HCT116 (cell line): ENCODE results near the gene OTOP3. TPM values are rescaled to one million over a fixed set of nuclear protein-coding genes. Genes with fewer than 3 reads are reported as not detected.

Experiments
- ATAC-seq: fragments of 200-7000 bp; cut with Tn5 transposase; 2 replicates; pipeline ENCODE4 v1.9.1; 2020; ENCODE audit warnings: mild to moderate bottlenecking, moderate library complexity
- BruUV-seq: library from RNA; stranded (reverse); fragments of 400-500 nt; replicated peaks from 2 replicates; lab custom pipeline; 2021; lab: Mats Ljungman, UMichigan
- CTCF ChIA-PET: fragments of 300-600 bp; sonication (Branson Sonifier 250); formaldehyde crosslinking; loops from one replicate; lab custom pipeline; 2021; ENCODE audit warnings: antibody characterized with exemption; lab: Charles Lee
- POLR2A ChIA-PET: fragments of 300-600, 350-600 bp; sonication (Branson Sonifier 250); formaldehyde crosslinking; loops from one replicate; lab custom pipeline; 2021; ENCODE audit warnings: antibody characterized with exemption; lab: Charles Lee
- RAD21 ChIA-PET, 2 experiments: fragments of 300-600 bp; sonication (Branson Sonifier 250); formaldehyde crosslinking; loops; one replicate each; lab custom pipeline; 2023; ENCODE audit warnings: low total read pairs in 2 of 2; ENCODE audit not compliant: uncharacterized antibody in 2 of 2, unreplicated experiment in 2 of 2, low non-redundant PET in 1 of 2; lab: Charles Lee
- DNase-seq: peaks from one replicate; pipeline ENCODE4 v3.0.0-alpha.2; 2010; ENCODE audit warnings: low read depth, low spot score
- H2AFZ ChIP-seq: fragments of 200-600 bp; shearing (Covaris generic), sonication (generic); 2 replicates; pipeline ENCODE4 v1.6.1; 2017; ENCODE audit warnings: low read depth, mixed run types, mixed read lengths, antibody characterized with exemption, low read length; ENCODE audit not compliant: poor library complexity, severe bottlenecking
- H3K27ac ChIP-seq: 2 replicates; pipeline ENCODE4 v1.5.1; 2012; ENCODE audit warnings: low read depth, low read length
- H3K27me3 ChIP-seq: fragments of 200-600 bp; sonication (generic); 2 replicates; pipeline ENCODE4 v1.6.1; 2016; ENCODE audit warnings: mixed run types, low read length, mixed read lengths; ENCODE audit not compliant: insufficient read depth
- H3K36me3 ChIP-seq, 2 experiments: fragments of 200-500 bp in 1 of 2; fragments of 200-600 bp in 1 of 2; sonication (Bioruptor generic) in 1 of 2; sonication (generic) in 1 of 2; 2 replicates each; pipeline versions ENCODE4 v1.5.1 to v1.6.1; 2014 to 2016; ENCODE audit warnings: low read length in 2 of 2, inconsistent platforms in 1 of 2, mixed read lengths in 1 of 2, mixed run types in 1 of 2; ENCODE audit not compliant: insufficient read depth in 2 of 2, control insufficient read depth in 1 of 2
- H3K4me1 ChIP-seq, 2 experiments: fragments of 200-600 bp in 1 of 2; sonication (generic) in 1 of 2; 2 replicates each; pipeline versions ENCODE4 v1.5.1 to v1.6.1; 2012 to 2017; ENCODE audit warnings: low read length in 2 of 2, inconsistent platforms in 1 of 2, mild to moderate bottlenecking in 1 of 2, mixed read lengths in 1 of 2, mixed run types in 1 of 2, moderate library complexity in 1 of 2; ENCODE audit not compliant: insufficient read depth in 2 of 2, control insufficient read depth in 1 of 2
- H3K4me2 ChIP-seq: fragments of 200-600 bp; sonication (generic); 2 replicates; pipeline ENCODE4 v1.6.1; 2017; ENCODE audit warnings: mixed run types, low read length, mixed read lengths
- H3K4me3 ChIP-seq, 2 experiments: fragments of 200-600 bp in 1 of 2; sonication (generic) in 1 of 2; replicated peaks in 1 of 2; 2 replicates each; pipeline ENCODE4 v1.5.1; 2011 to 2016; ENCODE audit warnings: low read length in 2 of 2, control low read depth in 1 of 2, low read depth in 1 of 2, mild to moderate bottlenecking in 1 of 2, mixed read lengths in 1 of 2, mixed run types in 1 of 2
- H3K79me2 ChIP-seq: fragments of 200-600 bp; sonication (generic); 2 replicates; pipeline ENCODE4 v1.6.1; 2017; ENCODE audit warnings: mild to moderate bottlenecking, mixed run types, low read length, moderate library complexity, mixed read lengths; ENCODE audit not compliant: insufficient read depth
- H3K9ac ChIP-seq: fragments of 200-600 bp; sonication (generic); 2 replicates; pipeline ENCODE4 v1.6.1; 2016; ENCODE audit warnings: low read length, mixed read lengths
- H3K9me2 ChIP-seq: fragments of 200-600 bp; sonication (generic), shearing (Covaris generic); 2 replicates; pipeline ENCODE4 v1.6.1; 2017; ENCODE audit warnings: mixed run types, mild to moderate bottlenecking, moderate library complexity; ENCODE audit not compliant: insufficient read depth
- H3K9me3 ChIP-seq, 2 experiments: fragments of 200-500 bp in 1 of 2; fragments of 200-600 bp in 1 of 2; sonication (Bioruptor generic) in 1 of 2; sonication (generic) in 1 of 2; 2 replicates each; pipeline ENCODE4 v1.6.1; 2014 to 2017; ENCODE audit warnings: low read length in 2 of 2, mixed read lengths in 2 of 2, inconsistent platforms in 1 of 2, low read depth in 1 of 2, mild to moderate bottlenecking in 1 of 2, mixed run types in 1 of 2, moderate library complexity in 1 of 2; ENCODE audit not compliant: control insufficient read depth in 1 of 2, insufficient read depth in 1 of 2
- H4K20me1 ChIP-seq: fragments of 200-600 bp; sonication (generic), shearing (Covaris generic); 2 replicates; pipeline ENCODE4 v1.6.1; 2017; ENCODE audit warnings: mixed run types, mild to moderate bottlenecking, moderate library complexity; ENCODE audit not compliant: insufficient read depth
- EGR1 ChIP-seq: IDR thresholded peaks from 2 replicates; pipeline ENCODE4 v1.6.1; 2012; ENCODE audit warnings: low read depth
- JUND ChIP-seq: IDR thresholded peaks from 2 replicates; pipeline ENCODE4 v1.6.1; 2012
- REST ChIP-seq: IDR thresholded peaks from 2 replicates; pipeline ENCODE4 v1.6.1; 2012; ENCODE audit warnings: low read depth
- SP1 ChIP-seq: IDR thresholded peaks from 2 replicates; pipeline ENCODE4 v1.6.1; 2012; ENCODE audit warnings: low read depth
- intact Hi-C: fragments of 100-400 bp; cut with micrococcal nuclease; formaldehyde crosslinking; loops from 2 replicates; pipeline ENCODE4 v1.10.0; 2022
- total RNA-seq: library from RNA; stranded (reverse); gene quantifications from one replicate; pipeline ENCODE4 v1.2.1, GENCODE V29; 2021; ENCODE audit not compliant: unreplicated experiment
- TF ChIP-seq, protein P1 (sequence below), 3 experiments: fragments of 200-600 bp in 1 of 3; sonication (generic) in 1 of 3; IDR thresholded peaks in 2 of 3; conservative IDR thresholded peaks in 1 of 3; 2 replicates each; pipeline ENCODE4 v1.5.1; 2012 to 2017; ENCODE audit warnings: low read depth in 2 of 3, low read length in 2 of 3, antibody characterized with exemption in 1 of 3, borderline replicate concordance in 1 of 3, control low read depth in 1 of 3, mild to moderate bottlenecking in 1 of 3, mixed read lengths in 1 of 3, mixed run types in 1 of 3, moderate library complexity in 1 of 3; ENCODE audit not compliant: insufficient read depth in 1 of 3

Gene OTOP3
- total RNA-seq, 1 experiment from 2014 or later: not detected

- H2AFZ ChIP-seq: no peak overlapping the region
- TF ChIP-seq JUND (no peak), SP1 (no peak)
- RAD21 ChIA-PET: interaction anchor here in 1 of 2 experiments (0.8 to 1.9 kb wide), 6 partner anchors 35 to 239 kb away, joined by 3 to 11 read pairs (median 4); partner anchors contain the start of gene FDXR
- peak overlapping the region; percentile 29; the same call in 1 of the 2 replicates for H3K27ac ChIP-seq
- no peaks in the 10 kb centered on the region for H3K9me2 ChIP-seq
- CTCF ChIA-PET: interaction anchor here (0.8 to 3.9 kb wide), 27 partner anchors 8 to 302 kb away, joined by 3 to 36 read pairs (median 12); partner anchors contain the start of genes FDXR, HID1, MRPL58 and OTOP2
- no peaks in the 10 kb centered on the region for H3K36me3 ChIP-seq
- H3K27me3 ChIP-seq: no peaks in the 10 kb centered on the region
- POLR2A ChIA-PET: interaction anchor here (0.8 to 2.3 kb wide), 2 partner anchors 12 to 150 kb away, joined by 3 to 5 read pairs; partner anchors contain the start of genes ARMC7 and HID1
- peak overlapping the region; percentile 52 for H3K4me2 ChIP-seq
- H3K4me1 ChIP-seq: peaks cover 7 to 17% of the 10 kb centered on the region in 2 experiments; a peak in 3 of 4 replicates
- H3K79me2 ChIP-seq: no peaks in the 10 kb centered on the region
- no peak overlapping the region for H3K4me3 ChIP-seq
- peak; percentile 42 for ATAC-seq
- H4K20me1 ChIP-seq: no peaks in the 10 kb centered on the region
- intact Hi-C loops: loop anchor here (2.0 to 5.0 kb wide), 3 partner anchors 72 to 151 kb away; partner anchors contain the start of gene FDXR
- peak overlapping the region; percentile 23; the same call in 1 of the 2 replicates for H3K9ac ChIP-seq
- no peaks in the 10 kb centered on the region for H3K9me3 ChIP-seq
- DNase-seq: no peak
- no TSS peak for BruUV-seq
These were observed 24.3 kb downstream of the OTOP3 start for GRCh38 chr17:74959826-74960515.

DNA sequence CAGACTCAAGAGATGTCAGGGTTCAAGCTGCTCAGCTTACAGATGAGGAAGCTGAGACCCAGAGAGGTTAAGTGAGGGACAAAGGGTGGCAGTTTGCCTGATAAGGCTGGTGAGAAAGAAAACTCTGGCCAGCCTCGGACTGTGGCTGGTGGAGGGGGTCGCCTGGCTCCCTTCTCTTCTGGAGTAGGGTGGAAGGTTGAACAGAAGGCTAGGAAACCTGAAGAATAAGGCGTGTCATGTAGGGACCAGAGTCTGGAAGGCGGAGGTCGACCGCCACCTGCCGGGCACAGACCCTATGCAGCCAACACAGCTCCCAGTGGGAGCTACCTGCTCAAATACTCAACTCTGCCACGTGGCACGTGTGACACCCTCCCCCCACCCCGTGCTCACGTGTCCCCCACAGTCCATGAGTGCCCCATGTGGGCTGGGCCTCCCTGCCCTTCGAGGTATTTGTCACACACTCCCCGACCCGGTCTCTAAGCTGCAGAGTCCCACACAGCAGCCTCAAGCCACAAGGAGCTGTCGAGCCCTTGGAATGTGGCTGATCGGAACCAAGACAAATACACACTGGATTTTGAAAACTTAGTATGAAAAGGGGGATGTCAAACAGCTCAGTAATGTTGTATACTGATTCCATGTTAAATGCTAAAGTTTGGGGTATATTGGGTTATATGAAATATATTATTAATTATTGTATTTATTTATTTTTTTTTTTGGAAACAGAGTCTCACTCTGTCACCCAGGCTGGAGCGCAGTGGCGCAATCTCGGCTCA is 25.1 kb downstream of the OTOP3 start:
- intact Hi-C loops: loop anchor here (1.0 to 5.0 kb wide), 7 partner anchors 46 to 452 kb away; partner anchors contain the start of gene MRPL58
- Histone ChIP-seq H3K4me1 (peaks cover 7 to 17% of the 10 kb centered on the region in 2 experiments; a peak in 3 of 4 replicates), H3K27ac (peak overlapping the region; percentile 29; the same call in 1 of the 2 replicates), H3K9me2 (no peaks in the 10 kb centered on the region), H3K9ac (peak overlapping the region; percentile 23; the same call in 1 of the 2 replicates), H3K27me3 (no peaks in the 10 kb centered on the region), H3K79me2 (no peaks in the 10 kb centered on the region), H3K9me3 (no peaks in the 10 kb centered on the region), H3K4me3 (no peak overlapping the region), H3K4me2 (peak overlapping the region; percentile 52), H2AFZ (no peak overlapping the region), H3K36me3 (no peaks in the 10 kb centered on the region), H4K20me1 (no peaks in the 10 kb centered on the region)
- ATAC-seq: peak; percentile 67
- POLR2A ChIA-PET: interaction anchor here (0.6 to 2.3 kb wide), 9 partner anchors 9 to 241 kb away, joined by 3 to 10 read pairs (median 3); partner anchors contain the start of genes ARMC7, CDR2L, FDXR and HID1
- DNase-seq: peak; percentile 54
- RAD21 ChIA-PET: interaction anchor here (0.6 to 1.9 kb wide), 14 partner anchors 27 to 273 kb away, joined by 3 to 11 read pairs (median 4); partner anchors contain the start of genes CDR2L (in 1 of the 2) and FDXR (in 1 of the 2)
- no TSS peak for BruUV-seq
- CTCF ChIA-PET: interaction anchor here (0.6 to 3.9 kb wide), 50 partner anchors 9 to 452 kb away, joined by 3 to 36 read pairs (median 8); partner anchors contain the start of genes ATP5PD, CDR2L, FDXR and HID1
- TF ChIP-seq REST (no peak), EGR1 (no peak)
- TF ChIP-seq, protein P1, sequence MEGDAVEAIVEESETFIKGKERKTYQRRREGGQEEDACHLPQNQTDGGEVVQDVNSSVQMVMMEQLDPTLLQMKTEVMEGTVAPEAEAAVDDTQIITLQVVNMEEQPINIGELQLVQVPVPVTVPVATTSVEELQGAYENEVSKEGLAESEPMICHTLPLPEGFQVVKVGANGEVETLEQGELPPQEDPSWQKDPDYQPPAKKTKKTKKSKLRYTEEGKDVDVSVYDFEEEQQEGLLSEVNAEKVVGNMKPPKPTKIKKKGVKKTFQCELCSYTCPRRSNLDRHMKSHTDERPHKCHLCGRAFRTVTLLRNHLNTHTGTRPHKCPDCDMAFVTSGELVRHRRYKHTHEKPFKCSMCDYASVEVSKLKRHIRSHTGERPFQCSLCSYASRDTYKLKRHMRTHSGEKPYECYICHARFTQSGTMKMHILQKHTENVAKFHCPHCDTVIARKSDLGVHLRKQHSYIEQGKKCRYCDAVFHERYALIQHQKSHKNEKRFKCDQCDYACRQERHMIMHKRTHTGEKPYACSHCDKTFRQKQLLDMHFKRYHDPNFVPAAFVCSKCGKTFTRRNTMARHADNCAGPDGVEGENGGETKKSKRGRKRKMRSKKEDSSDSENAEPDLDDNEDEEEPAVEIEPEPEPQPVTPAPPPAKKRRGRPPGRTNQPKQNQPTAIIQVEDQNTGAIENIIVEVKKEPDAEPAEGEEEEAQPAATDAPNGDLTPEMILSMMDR (IDR thresholded peaks at IDR 0.05 in 2 of 3, conservative IDR thresholded peaks at IDR 0.05 in 1 of 3; ENCODE audit: borderline replicate concordance in 1 of 3, insufficient read depth in 1 of 3, low read depth in 2 of 3, low read length in 2 of 3): peak; percentile 54 to 67 (median 64); a peak in 5 of 6 replicates
